ENCODE results near the gene PJA1. TPM values are rescaled to one million over a fixed set of nuclear protein-coding genes. Genes with fewer than 3 reads are reported as not detected.

PJA1 gene
- total and polyA plus RNA-seq, 2 donors (not counting 3 experiments of a cell fraction or from before 2014, with no cell fraction given), result 8.2 to 16.1 TPM

DNA sequence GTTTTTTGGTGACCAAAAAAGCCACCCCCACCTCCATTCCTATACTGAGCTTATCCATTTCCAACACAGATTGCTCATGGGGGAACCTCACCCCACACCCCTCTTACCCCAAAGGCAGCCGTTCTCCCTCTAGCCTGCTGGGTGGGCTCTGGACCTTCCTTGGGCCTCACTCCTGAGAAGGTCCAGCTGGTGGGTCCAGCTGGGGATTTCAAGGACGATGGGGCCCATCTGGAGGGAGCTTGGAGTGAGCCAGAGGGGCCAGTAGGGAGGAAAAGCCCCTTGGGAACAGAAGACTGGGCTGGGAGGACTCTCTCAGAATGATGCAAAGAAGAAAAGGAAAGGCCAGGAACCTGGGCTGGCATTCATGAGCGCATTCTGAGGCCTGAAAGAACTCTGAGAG is 42.0 kb upstream of the PJA1 start:
- no peak for DNase-seq (ENCODE audit: low read depth, low spot score)

More for the DNA sequence above, 42.0 kb upstream of the PJA1 start:
- H3K36me3 ChIP-seq (ENCODE audit: control insufficient read depth in 2 of 2, extremely low read depth in 1 of 2, insufficient read depth in 2 of 2, low read length in 2 of 2), result no peaks in the 10 kb centered on the region
- H3K27ac ChIP-seq (ENCODE audit: insufficient read depth, low read depth, low read length), result no peak overlapping the region
- CTCF ChIA-PET, result interaction anchor here (1.7 kb wide), 1 partner anchor 385 kb away, joined by 3 read pairs; no protein-coding TSS in a partner anchor
- intact Hi-C loops (cut with micrococcal nuclease), result no loop called here
- no peaks in the 10 kb centered on the region for H3K79me2 ChIP-seq (ENCODE audit: control insufficient read depth, insufficient read depth, low read length)
- no peaks in the 10 kb centered on the region for H3K27me3 ChIP-seq (ENCODE audit: control insufficient read depth in 2 of 2, insufficient read depth in 2 of 2, low read length in 2 of 2)
- dilution Hi-C loops (cut with MboI; ENCODE audit: extremely low pct_ligation_motif_present, low sequenced_read_pairs), result no loop called here
- no peak overlapping the region for H3K4me3 ChIP-seq (replicated peaks in 1 of 3; ENCODE audit: insufficient read depth in 1 of 3, low read depth in 1 of 3, low read length in 3 of 3)
- no peaks in the 10 kb centered on the region for H3K9me1 ChIP-seq (replicated peaks; ENCODE audit: control insufficient read depth, extremely low read depth, insufficient read depth, low read length)
- BruUV-seq (replicated peaks), result no TSS peak
- H3K4me2 ChIP-seq (ENCODE audit: insufficient read depth, low read length), result no peak overlapping the region
- H3K4me1 ChIP-seq (ENCODE audit: control insufficient read depth, extremely low read depth, insufficient read depth, low read length), result no peaks in the 10 kb centered on the region
- no peak for FAIRE-seq
- no peaks in the 10 kb centered on the region for H4K20me1 ChIP-seq (replicated peaks; ENCODE audit: control insufficient read depth, extremely low read depth, insufficient read depth, low read length)
- H2AFZ ChIP-seq (ENCODE audit: low read depth, low read length), result no peak overlapping the region
- no peak overlapping the region for H3K9ac ChIP-seq (replicated peaks; ENCODE audit: extremely low read depth, insufficient read depth, low read length)
- TF ChIP-seq MYC (IDR thresholded peaks at IDR 0.05; ENCODE audit: low read depth, low read length), result no peak
- no peak for TF ChIP-seq FOS (IDR thresholded peaks at IDR 0.05; ENCODE audit: borderline replicate concordance, insufficient read depth, low read length)
- TF ChIP-seq, protein P1, sequence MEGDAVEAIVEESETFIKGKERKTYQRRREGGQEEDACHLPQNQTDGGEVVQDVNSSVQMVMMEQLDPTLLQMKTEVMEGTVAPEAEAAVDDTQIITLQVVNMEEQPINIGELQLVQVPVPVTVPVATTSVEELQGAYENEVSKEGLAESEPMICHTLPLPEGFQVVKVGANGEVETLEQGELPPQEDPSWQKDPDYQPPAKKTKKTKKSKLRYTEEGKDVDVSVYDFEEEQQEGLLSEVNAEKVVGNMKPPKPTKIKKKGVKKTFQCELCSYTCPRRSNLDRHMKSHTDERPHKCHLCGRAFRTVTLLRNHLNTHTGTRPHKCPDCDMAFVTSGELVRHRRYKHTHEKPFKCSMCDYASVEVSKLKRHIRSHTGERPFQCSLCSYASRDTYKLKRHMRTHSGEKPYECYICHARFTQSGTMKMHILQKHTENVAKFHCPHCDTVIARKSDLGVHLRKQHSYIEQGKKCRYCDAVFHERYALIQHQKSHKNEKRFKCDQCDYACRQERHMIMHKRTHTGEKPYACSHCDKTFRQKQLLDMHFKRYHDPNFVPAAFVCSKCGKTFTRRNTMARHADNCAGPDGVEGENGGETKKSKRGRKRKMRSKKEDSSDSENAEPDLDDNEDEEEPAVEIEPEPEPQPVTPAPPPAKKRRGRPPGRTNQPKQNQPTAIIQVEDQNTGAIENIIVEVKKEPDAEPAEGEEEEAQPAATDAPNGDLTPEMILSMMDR (IDR thresholded peaks at IDR 0.05; ENCODE audit: extremely low read depth in 1 of 2, insufficient read depth in 1 of 2, low read depth in 1 of 2, low read length in 2 of 2), result no peak
- TF ChIP-seq POLR2A (IDR thresholded peaks at IDR 0.05; ENCODE audit: low read depth, low read length), result no peak
- no peak for TF ChIP-seq POLR2AphosphoS5 (IDR thresholded peaks at IDR 0.05; ENCODE audit: insufficient read depth, low read depth, low read length)
- no peak for TF ChIP-seq JUN (IDR thresholded peaks at IDR 0.05; ENCODE audit: borderline replicate concordance, insufficient read depth, insufficient read length, low read depth)
- no peak for TF ChIP-seq EZH2 (IDR thresholded peaks at IDR 0.05; ENCODE audit: borderline replicate concordance, low read depth, low read length, severe bottlenecking)
- no peak for TF ChIP-seq MAX (IDR thresholded peaks at IDR 0.05; ENCODE audit: insufficient read depth, insufficient read length)
- no peak for TF ChIP-seq GATA2 (IDR thresholded peaks at IDR 0.05; ENCODE audit: insufficient read depth, insufficient read length, low read depth, low read length)
- POLR2A ChIA-PET, result no interaction called here
- H3K9me3 ChIP-seq (replicated peaks; ENCODE audit: control insufficient read depth, insufficient read depth, low read length), result no peaks in the 10 kb centered on the region
